AG04450 (cell line): ENCODE results near the gene FBXW8. TPM values are rescaled to one million over a fixed set of nuclear protein-coding genes. Genes with fewer than 3 reads are reported as not detected.

Experiments
- CTCF ChIA-PET: fragments of 300-600, 350-600 bp; formaldehyde crosslinking; extraction: SDS; loops from one replicate; lab custom pipeline; 2022; ENCODE audit warnings: antibody characterized with exemption, inconsistent platforms; lab: Charles Lee
- POLR2A ChIA-PET: fragments of 350-600 bp; formaldehyde crosslinking; extraction: SDS; loops from one replicate; lab custom pipeline; 2021; ENCODE audit warnings: antibody characterized with exemption, inconsistent platforms; lab: Yijun Ruan, JAX
- DNase-seq: peaks from one replicate; pipeline ENCODE4 v3.0.0-alpha.2; 2011; ENCODE audit warnings: low read depth, low spot score
- H3K27ac ChIP-seq: one replicate; pipeline ENCODE4 v1.5.1; 2012; ENCODE audit warnings: low read depth, low read length, control low read depth
- H3K27me3 ChIP-seq: one replicate; pipeline ENCODE4 v1.6.0; 2012; ENCODE audit warnings: low read length; ENCODE audit not compliant: control insufficient read depth, insufficient read depth
- H3K4me3 ChIP-seq: 2 replicates; pipeline ENCODE4 v1.5.1; 2011; ENCODE audit warnings: mild to moderate bottlenecking, low read depth, low read length, control low read depth
- H3K9me3 ChIP-seq: 2 replicates; pipeline ENCODE4 v1.5.1; 2012; ENCODE audit warnings: low read length; ENCODE audit not compliant: control insufficient read depth, insufficient read depth
- polyA plus RNA-seq: library from polyadenylated mRNA; depleted of rRNA; stranded (reverse); fragments of >200 nt; gene quantifications from 2 replicates; pipeline ENCODE4 v1.2.3, GENCODE V29; 2011
- TF ChIP-seq, protein P1 (sequence below): IDR thresholded peaks from 2 replicates; pipeline ENCODE4 v1.5.1; 2011; ENCODE audit warnings: low read depth, low read length, control low read depth, inconsistent platforms

FBXW8 gene
- polyA plus RNA-seq, 1 experiment: 23.0 TPM

- Histone ChIP-seq H3K27ac (no peak overlapping the region), H3K27me3 (peaks cover 10% of the 10 kb centered on the region), H3K9me3 (no peaks in the 10 kb centered on the region), H3K4me3 (no peak overlapping the region)
- TF ChIP-seq, protein P1, sequence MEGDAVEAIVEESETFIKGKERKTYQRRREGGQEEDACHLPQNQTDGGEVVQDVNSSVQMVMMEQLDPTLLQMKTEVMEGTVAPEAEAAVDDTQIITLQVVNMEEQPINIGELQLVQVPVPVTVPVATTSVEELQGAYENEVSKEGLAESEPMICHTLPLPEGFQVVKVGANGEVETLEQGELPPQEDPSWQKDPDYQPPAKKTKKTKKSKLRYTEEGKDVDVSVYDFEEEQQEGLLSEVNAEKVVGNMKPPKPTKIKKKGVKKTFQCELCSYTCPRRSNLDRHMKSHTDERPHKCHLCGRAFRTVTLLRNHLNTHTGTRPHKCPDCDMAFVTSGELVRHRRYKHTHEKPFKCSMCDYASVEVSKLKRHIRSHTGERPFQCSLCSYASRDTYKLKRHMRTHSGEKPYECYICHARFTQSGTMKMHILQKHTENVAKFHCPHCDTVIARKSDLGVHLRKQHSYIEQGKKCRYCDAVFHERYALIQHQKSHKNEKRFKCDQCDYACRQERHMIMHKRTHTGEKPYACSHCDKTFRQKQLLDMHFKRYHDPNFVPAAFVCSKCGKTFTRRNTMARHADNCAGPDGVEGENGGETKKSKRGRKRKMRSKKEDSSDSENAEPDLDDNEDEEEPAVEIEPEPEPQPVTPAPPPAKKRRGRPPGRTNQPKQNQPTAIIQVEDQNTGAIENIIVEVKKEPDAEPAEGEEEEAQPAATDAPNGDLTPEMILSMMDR: no peak
- no peak for DNase-seq
- POLR2A ChIA-PET: no interaction called here
- CTCF ChIA-PET: no interaction called here
Measured at GRCh38 chr12:117041798-117042170, 131.0 kb downstream of the FBXW8 start.

GRCh38 chr12:117042171-117042842 is 131.6 kb downstream of the FBXW8 start:
- no peak for DNase-seq

GRCh38 chr12:117042862-117043261 is 132.1 kb downstream of the FBXW8 start:
- H3K4me3 ChIP-seq: no peak overlapping the region
- POLR2A ChIA-PET: no interaction called here
- TF ChIP-seq, protein P1: no peak

More at GRCh38 chr12:117042171-117042842, 131.6 kb downstream of the FBXW8 start:
- Histone ChIP-seq H3K9me3 (no peaks in the 10 kb centered on the region; the same call in 1 of the 2 replicates), H3K27me3 (peaks cover 10% of the 10 kb centered on the region), H3K27ac (no peak overlapping the region), H3K4me3 (no peak overlapping the region)
- TF ChIP-seq, protein P1: no peak
- POLR2A ChIA-PET: no interaction called here
- CTCF ChIA-PET: no interaction called here

GRCh38 chr12:117044311-117044710 is 133.6 kb downstream of the FBXW8 start:
- TF ChIP-seq, protein P1: no peak
- DNase-seq: no peak
- no peaks in the 10 kb centered on the region; the same call in 1 of the 2 replicates for H3K9me3 ChIP-seq
- no peaks in the 10 kb centered on the region for H3K27me3 ChIP-seq
- CTCF ChIA-PET: no interaction called here
- H3K27ac ChIP-seq: no peak overlapping the region
- POLR2A ChIA-PET: no interaction called here
- no peak overlapping the region for H3K4me3 ChIP-seq

More at GRCh38 chr12:117042862-117043261, 132.1 kb downstream of the FBXW8 start:
- CTCF ChIA-PET: no interaction called here
- Histone ChIP-seq H3K27ac (no peak overlapping the region), H3K9me3 (no peaks in the 10 kb centered on the region; the same call in 1 of the 2 replicates), H3K27me3 (peaks cover 5% of the 10 kb centered on the region)
- no peak for DNase-seq

- H3K27me3 ChIP-seq: no peaks in the 10 kb centered on the region
Measured at GRCh38 chr12:117044790-117045159, 134.0 kb downstream of the FBXW8 start.

More at GRCh38 chr12:117044790-117045159, 134.0 kb downstream of the FBXW8 start:
- TF ChIP-seq, protein P1: no peak
- H3K4me3 ChIP-seq: no peak overlapping the region
- no peak for DNase-seq
- H3K27ac ChIP-seq: no peak overlapping the region
- no peaks in the 10 kb centered on the region; the same call in 1 of the 2 replicates for H3K9me3 ChIP-seq
- CTCF ChIA-PET: no interaction called here
- POLR2A ChIA-PET: no interaction called here
